H1 (cell line): Measurements from ENCODE around the gene LUC7L3. TPM values are rescaled to one million over a fixed set of nuclear protein-coding genes. Genes with fewer than 3 reads are reported as not detected.
"Not testable (repeated sequence)": the region's sequence is repeated elsewhere in the genome, so short reads cannot be mapped to it uniquely, and the experiment has no call there.

Experiments
- CTCF ChIA-PET: fragments of 300-600 bp; sonication (Branson Sonifier 250); formaldehyde crosslinking; loops from one replicate; lab custom pipeline; 2021; ENCODE audit not compliant: partially characterized antibody; lab: Charles Lee
- POLR2A ChIA-PET: fragments of 300-600 bp; sonication (Branson Sonifier 250); formaldehyde crosslinking; loops from one replicate; lab custom pipeline; 2021; ENCODE audit warnings: inconsistent platforms; ENCODE audit not compliant: partially characterized antibody; lab: Charles Lee
- DNase-seq, 2 experiments: peaks; one replicate each; pipeline versions ENCODE4 v3.0.0 to v3.0.0-alpha.2; 2010 to 2022; ENCODE audit warnings: low spot score in 2 of 2, low read depth in 1 of 2, mixed read lengths in 1 of 2
- FAIRE-seq: peaks from 2 replicates; lab custom pipeline; 2011; peaks lifted over from hg19 to GRCh38; lab: Jason Lieb, UNC
- H2AFZ ChIP-seq: 2 replicates; pipeline ENCODE4 v1.8.1; 2012; ENCODE audit warnings: low read length, inconsistent platforms
- H2AK5ac ChIP-seq: 2 replicates; pipeline ENCODE4 v1.6.1; 2013; ENCODE audit warnings: low read depth, low read length
- H2BK120ac ChIP-seq: replicated peaks from 2 replicates; pipeline ENCODE3; 2013; ENCODE audit warnings: low read depth, low read length, inconsistent platforms
- H2BK12ac ChIP-seq: 2 replicates; pipeline ENCODE4 v1.6.1; 2013; ENCODE audit warnings: low read depth, low read length
- H2BK15ac ChIP-seq: 2 replicates; pipeline ENCODE4 v1.6.1; 2013; ENCODE audit warnings: low read length
- H2BK20ac ChIP-seq: 2 replicates; pipeline ENCODE4 v1.6.1; 2013; ENCODE audit warnings: low read length
- H2BK5ac ChIP-seq: 2 replicates; pipeline ENCODE4 v1.6.1; 2013; ENCODE audit warnings: low read depth, low read length
- H3K14ac ChIP-seq: 2 replicates; pipeline ENCODE4 v1.6.1; 2013; ENCODE audit warnings: inconsistent platforms; ENCODE audit not compliant: insufficient read length
- H3K18ac ChIP-seq: 2 replicates; pipeline ENCODE4 v1.6.1; 2013; ENCODE audit warnings: low read length; ENCODE audit errors: extremely low read depth
- H3K23ac ChIP-seq: 2 replicates; pipeline ENCODE4 v1.6.1; 2013; ENCODE audit warnings: inconsistent platforms; ENCODE audit not compliant: insufficient read length
- H3K23me2 ChIP-seq: 2 replicates; pipeline ENCODE4 v1.6.1; 2013; ENCODE audit warnings: low read depth, low read length
- H3K27ac ChIP-seq: 2 replicates; pipeline ENCODE4 v1.6.1; 2011; ENCODE audit warnings: low read depth, low read length, inconsistent platforms
- H3K27me3 ChIP-seq, 4 experiments: replicated peaks in 1 of 4; 1 replicate in 1 of 4; 2 replicates in 3 of 4; pipeline versions ENCODE4 v1.6.1 to v1.8.1; 2011 to 2013; ENCODE audit warnings: low read length in 3 of 4, mild to moderate bottlenecking in 3 of 4, inconsistent platforms in 2 of 4, mixed read lengths in 2 of 4, moderate library complexity in 1 of 4; ENCODE audit not compliant: control insufficient read depth in 3 of 4, insufficient read depth in 3 of 4; ENCODE audit errors: extremely low read depth in 1 of 4
- H3K36me3 ChIP-seq, 4 experiments: 2 replicates each; pipeline versions ENCODE4 v1.6.1 to v1.8.1; 2011 to 2013; ENCODE audit warnings: mild to moderate bottlenecking in 4 of 4, low read length in 3 of 4, moderate library complexity in 2 of 4, control low read depth in 1 of 4, inconsistent platforms in 1 of 4; ENCODE audit not compliant: insufficient read depth in 4 of 4, control insufficient read depth in 2 of 4
- H3K4ac ChIP-seq: replicated peaks from 2 replicates; pipeline ENCODE3; 2013; ENCODE audit warnings: low read length, low read depth, mixed read lengths, inconsistent platforms; ENCODE audit not compliant: insufficient read length
- H3K4me1 ChIP-seq, 4 experiments: replicated peaks in 1 of 4; 1 replicate in 1 of 4; 2 replicates in 3 of 4; pipeline versions ENCODE4 v1.6.1 to v1.8.1; 2011 to 2013; ENCODE audit warnings: low read length in 3 of 4, inconsistent platforms in 2 of 4, mixed read lengths in 1 of 4; ENCODE audit not compliant: insufficient read depth in 4 of 4, control insufficient read depth in 3 of 4
- H3K4me2 ChIP-seq, 2 experiments: 2 replicates each; pipeline versions ENCODE4 v1.6.1 to v1.8.1; 2011 to 2013; ENCODE audit warnings: low read depth in 2 of 2, low read length in 2 of 2, control low read depth in 1 of 2, inconsistent platforms in 1 of 2, mild to moderate bottlenecking in 1 of 2; ENCODE audit not compliant: insufficient read depth in 1 of 2
- H3K4me3 ChIP-seq, 4 experiments: fragments of 200-600, 300-600 bp in 1 of 4; sonication (generic), shearing (Covaris generic), sonication (Bioruptor Twin) in 1 of 4; 2 replicates each; pipeline versions ENCODE4 v1.5.1 to v1.8.1; 2011 to 2016; ENCODE audit warnings: low read length in 4 of 4, low read depth in 3 of 4, control low read depth in 2 of 4, inconsistent platforms in 2 of 4, mild to moderate bottlenecking in 2 of 4, mixed read lengths in 1 of 4, moderate library complexity in 1 of 4; ENCODE audit not compliant: insufficient read depth in 2 of 4; ENCODE audit errors: extremely low read depth in 1 of 4
- H3K56ac ChIP-seq: replicated peaks from 2 replicates; pipeline ENCODE3; 2013; ENCODE audit warnings: low read depth, mild to moderate bottlenecking, mixed read lengths, low read length, inconsistent platforms; ENCODE audit not compliant: insufficient read length
- H3K79me1 ChIP-seq: 2 replicates; pipeline ENCODE4 v1.6.1; 2013; ENCODE audit warnings: low read depth, low read length, control low read depth
- H3K79me2 ChIP-seq, 2 experiments: 2 replicates each; pipeline versions ENCODE4 v1.6.1 to v1.8.1; 2012 to 2013; ENCODE audit warnings: low read length in 2 of 2, mild to moderate bottlenecking in 2 of 2, inconsistent platforms in 1 of 2; ENCODE audit not compliant: insufficient read depth in 2 of 2, control insufficient read depth in 1 of 2
- H3K9ac ChIP-seq, 4 experiments: replicated peaks in 1 of 4; 1 replicate in 1 of 4; 2 replicates in 3 of 4; pipeline versions ENCODE4 v1.6.1 to v1.8.1; 2011 to 2013; ENCODE audit warnings: low read depth in 3 of 4, low read length in 3 of 4, control low read depth in 2 of 4, mild to moderate bottlenecking in 2 of 4, moderate library complexity in 2 of 4, inconsistent platforms in 1 of 4; ENCODE audit errors: extremely low read depth in 1 of 4
- H3K9me3 ChIP-seq, 2 experiments: 2 replicates each; pipeline versions ENCODE4 v1.6.1 to v1.8.1; 2012 to 2013; ENCODE audit warnings: mild to moderate bottlenecking in 2 of 2, moderate library complexity in 2 of 2, control low read depth in 1 of 2, inconsistent platforms in 1 of 2, low read depth in 1 of 2, low read length in 1 of 2, mixed read lengths in 1 of 2; ENCODE audit not compliant: insufficient read depth in 2 of 2
- H4K20me1 ChIP-seq, 2 experiments: replicated peaks in 1 of 2; 2 replicates each; pipeline versions ENCODE3 to v1.8.1; 2011 to 2013; ENCODE audit warnings: inconsistent platforms in 2 of 2, low read length in 2 of 2, mild to moderate bottlenecking in 1 of 2; ENCODE audit not compliant: insufficient read depth in 2 of 2, control insufficient read depth in 1 of 2
- H4K5ac ChIP-seq: 2 replicates; pipeline ENCODE4 v1.6.1; 2013; ENCODE audit warnings: low read length, low read depth, mixed read lengths, inconsistent platforms; ENCODE audit not compliant: insufficient read length
- H4K8ac ChIP-seq: 2 replicates; pipeline ENCODE4 v1.8.0; 2013; ENCODE audit warnings: mild to moderate bottlenecking, moderate library complexity, low read length, inconsistent platforms; ENCODE audit not compliant: insufficient read depth; ENCODE audit errors: extremely low read depth
- H4K91ac ChIP-seq: replicated peaks from 2 replicates; pipeline ENCODE3; 2013; ENCODE audit warnings: low read length, mixed read lengths, inconsistent platforms; ENCODE audit not compliant: insufficient read length
- WGBS, 2 experiments: shearing (Covaris generic) in 1 of 2; methylation state at CpG; one replicate each; pipeline versions ENCODE4 v1.1.6 to v1.1.7; 2013 to 2015; ENCODE audit warnings: low lambda C conversion rate in 2 of 2, mixed read lengths in 2 of 2, inconsistent platforms in 1 of 2, low coverage in 1 of 2, missing lambda C conversion rate in 1 of 2; ENCODE audit not compliant: insufficient replicate concordance in 2 of 2, insufficient coverage in 1 of 2, insufficient read length in 1 of 2; ENCODE audit errors: extremely low coverage in 1 of 2, missing lambda C conversion rate in 1 of 2; 5-methylcytosine and 5-hydroxymethylcytosine counted together
- polyA plus RNA-seq, 7 experiments: library from polyadenylated mRNA; depleted of rRNA in 3 of 7; stranded (reverse) in 5 of 7; unstranded in 2 of 7; fragments of >200 nt in 5 of 7; fragments of 200-250 nt in 2 of 7; gene quantifications; 1 replicate in 5 of 7; 2 replicates in 1 of 7; 4 replicates in 1 of 7; pipeline versions ENCODE4 v1.2.1 to v1.2.3, GENCODE V29; 2011 to 2013; ENCODE audit warnings: missing spikeins in 2 of 7, mixed read lengths in 2 of 7
- total RNA-seq: library from RNA; stranded (reverse); fragmentation: NEBNext Ultra II Directional; extraction: Animal tissue kit (Norgen Biotek cat#: 25700); gene quantifications from 2 replicates; pipeline ENCODE4 v1.2.1, GENCODE V29; 2021

LUC7L3 gene
- total and polyA plus RNA-seq, 2 of the 8 experiments (the other 6 are each of a cell fraction or from before 2014, with no cell fraction given), result 102 to 126 TPM

DNA sequence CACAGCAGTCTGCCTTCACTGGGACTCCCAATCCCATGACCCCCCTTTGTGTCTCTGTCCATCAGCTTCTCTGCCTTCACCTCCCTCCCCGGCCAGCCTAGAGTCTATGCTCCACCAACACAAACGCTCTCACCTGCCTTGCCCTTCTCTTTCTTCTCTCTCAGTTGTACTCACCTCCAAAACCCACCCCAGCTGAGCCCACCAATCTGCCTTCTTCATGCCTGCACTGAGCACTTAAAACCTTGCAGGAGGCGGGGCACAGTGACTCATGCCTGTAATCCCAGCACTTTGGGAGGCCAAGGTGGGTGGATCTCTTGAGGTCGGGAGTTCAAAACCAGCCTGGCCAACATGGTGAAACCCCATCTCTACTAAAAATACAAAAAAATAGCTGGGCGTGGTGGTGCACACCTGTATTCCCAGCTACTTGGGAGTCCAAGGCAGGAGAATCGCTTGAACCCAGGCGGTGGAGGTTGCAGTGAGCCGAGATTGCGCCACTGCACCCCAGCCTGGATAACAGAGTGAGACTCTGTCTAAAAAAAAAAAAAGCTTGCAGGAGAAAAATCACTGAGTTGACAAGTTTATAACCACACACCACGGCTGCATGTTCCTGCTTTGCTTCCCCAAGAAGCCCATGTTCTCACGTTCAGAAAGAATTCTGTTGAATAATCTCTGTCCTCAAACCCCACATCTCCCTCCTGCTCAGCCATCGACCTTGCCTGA, 38.7 kb upstream of the LUC7L3 start:
- H3K4ac ChIP-seq, H4K91ac ChIP-seq, H3K4me1 ChIP-seq, H2BK120ac ChIP-seq, H3K79me2 ChIP-seq, H2AFZ ChIP-seq, DNase-seq, H3K18ac ChIP-seq, H2BK20ac ChIP-seq, H3K23me2 ChIP-seq, H3K4me3 ChIP-seq, H4K20me1 ChIP-seq, H3K27ac ChIP-seq, H3K56ac ChIP-seq, H3K36me3 ChIP-seq, H4K5ac ChIP-seq, H3K9ac ChIP-seq, H3K27me3 ChIP-seq, H2BK12ac ChIP-seq, H3K4me2 ChIP-seq, H3K9me3 ChIP-seq, H2AK5ac ChIP-seq, H4K8ac ChIP-seq, H3K79me1 ChIP-seq, H2BK5ac ChIP-seq, FAIRE-seq, H3K14ac ChIP-seq, H3K23ac ChIP-seq: not testable (repeated sequence)
- ChIA-PET CTCF (interaction anchor here (0.7 to 20.2 kb wide), 13 partner anchors 11 to 198 kb away, joined by 3 to 391 read pairs (median 5); no protein-coding TSS in a partner anchor), POLR2A (interaction anchor here (0.9 kb wide), 1 partner anchor 76 kb away, joined by 3 read pairs; no protein-coding TSS in a partner anchor)
- 84% methylated on average over 8 of the region's 12 CpGs; no CpG with 5 or more reads in 1 of the 2 experiments for WGBS, 2 experiments
- H2BK15ac ChIP-seq, result 0 out of 2 replicates have a peak overlapping the region, but pooled peaks have one; percentile 46
